Activated T-helper 1 cell treated with Interleukin-2 at 50 U/mL for 16 hours (primary cell): ENCODE data around the gene AGAP9.
"Not testable (repeated sequence)": the region's sequence is repeated elsewhere in the genome, so short reads cannot be mapped to it uniquely, and the experiment has no call there.

ENCODE experiments used
- DNase-seq: peaks from one replicate; pipeline ENCODE4 v3.0.0-alpha.2; 2020; ENCODE audit warnings: low read depth

The AGAP9 gene

GRCh38 chr10:47523475-47523874, at the start of gene AGAP9:
Gene AGAP9 (minus strand): TSS chr10:47523638. CDS start chr10:47523526, 112 bp downstream.
- not testable (repeated sequence) for DNase-seq

- not testable (repeated sequence) for DNase-seq
Observed at GRCh38 chr10:47571138-47571912, 47.9 kb upstream of the AGAP9 start.

DNA sequence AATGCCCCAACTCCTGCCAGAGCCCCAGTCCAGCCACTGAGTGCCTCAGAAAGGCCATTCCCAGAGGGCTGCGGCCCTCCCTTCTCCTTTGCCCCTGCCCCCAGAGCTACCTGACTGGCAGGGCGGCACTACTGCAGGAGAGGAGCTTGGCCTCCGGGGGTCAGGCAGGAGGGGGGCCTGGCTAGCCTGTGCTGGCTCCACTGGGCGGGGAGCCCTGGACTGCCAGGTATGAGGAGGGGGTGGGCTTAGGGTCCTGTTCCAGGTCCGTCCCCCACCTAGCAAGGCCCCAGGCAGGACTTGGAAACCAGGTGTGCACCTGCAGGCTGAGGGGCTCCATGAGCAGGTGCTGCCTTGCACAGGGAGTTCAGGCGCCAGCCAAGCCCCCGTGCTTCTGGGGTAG, 43.3 kb upstream of the AGAP9 start:
- DNase-seq, result not testable (repeated sequence)

DNA sequence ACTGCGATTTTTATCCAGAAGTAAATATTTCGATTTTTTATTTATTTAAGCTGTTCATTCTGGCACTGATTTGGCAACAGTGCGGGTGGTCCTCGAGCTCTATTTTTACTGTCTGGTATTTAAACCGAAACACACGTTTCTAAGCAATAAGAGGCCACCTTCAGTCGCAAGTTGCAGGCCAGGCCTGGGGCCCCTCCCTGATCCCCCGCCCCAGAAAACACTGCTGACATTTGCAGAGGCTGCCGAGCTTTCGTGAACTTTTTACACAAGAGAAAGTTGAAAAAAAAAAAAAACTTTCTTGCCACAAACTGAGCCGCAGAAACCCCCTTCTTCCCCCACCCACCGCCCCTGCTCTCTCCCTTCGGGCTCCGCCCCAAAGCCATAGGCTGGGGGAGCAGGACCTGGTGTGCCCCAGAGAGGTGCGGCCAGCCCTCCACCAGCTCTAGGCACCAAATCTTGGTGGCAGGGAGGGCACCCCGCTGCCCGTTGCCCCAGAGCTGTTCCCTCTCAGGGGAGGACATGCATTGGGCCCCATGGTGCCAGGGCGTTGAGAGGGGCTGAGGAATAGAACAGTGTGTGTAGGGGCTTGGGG, 42.8 kb upstream of the AGAP9 start:
- DNase-seq, result not testable (repeated sequence)

GRCh38 chr10:47565517-47565920, 42.1 kb upstream of the AGAP9 start:
- not testable (repeated sequence) for DNase-seq

DNA sequence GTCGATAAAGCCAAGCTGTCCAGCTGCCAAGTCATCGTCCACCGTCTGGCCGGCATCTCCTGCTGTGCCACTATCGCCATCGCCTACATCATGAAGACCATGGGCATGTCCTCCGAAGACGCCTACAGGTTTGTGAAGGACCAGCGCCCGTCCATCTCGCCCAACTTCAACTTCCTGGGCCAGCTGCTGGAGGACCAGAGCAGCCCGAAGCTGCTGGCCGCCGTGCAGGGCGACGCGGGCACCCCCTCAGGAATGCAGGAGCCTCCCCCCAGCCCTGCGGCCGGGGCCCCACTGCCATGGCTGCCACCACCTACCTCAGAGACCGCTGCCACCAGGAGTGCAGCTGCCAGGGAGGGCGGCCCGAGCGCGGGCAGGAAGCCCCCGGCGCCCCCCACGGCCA, 41.5 kb upstream of the AGAP9 start:
- DNase-seq, result not testable (repeated sequence)

- not testable (repeated sequence) for DNase-seq
Observed at GRCh38 chr10:47564318-47564717, 40.9 kb upstream of the AGAP9 start.

DNA sequence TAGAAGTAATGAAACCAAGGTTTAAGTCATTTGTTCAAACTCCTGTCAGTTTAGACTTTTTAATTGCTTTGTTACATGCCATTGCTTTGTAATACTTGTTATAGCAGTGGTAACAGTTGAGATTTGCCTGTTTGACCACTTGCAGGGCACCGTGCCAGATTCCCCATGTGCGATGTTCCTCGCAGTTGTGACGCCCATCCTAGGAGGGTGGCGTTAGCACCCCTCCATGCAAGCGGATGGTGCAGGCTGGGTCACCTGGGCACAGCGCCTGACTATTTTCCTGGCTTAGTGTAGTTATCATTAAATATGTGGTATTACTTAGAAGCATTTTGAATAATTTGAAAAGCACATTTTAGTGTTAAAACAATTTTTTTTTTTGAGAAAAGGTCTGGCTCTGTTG, 37.0 kb upstream of the AGAP9 start:
- DNase-seq, result not testable (repeated sequence)

DNA sequence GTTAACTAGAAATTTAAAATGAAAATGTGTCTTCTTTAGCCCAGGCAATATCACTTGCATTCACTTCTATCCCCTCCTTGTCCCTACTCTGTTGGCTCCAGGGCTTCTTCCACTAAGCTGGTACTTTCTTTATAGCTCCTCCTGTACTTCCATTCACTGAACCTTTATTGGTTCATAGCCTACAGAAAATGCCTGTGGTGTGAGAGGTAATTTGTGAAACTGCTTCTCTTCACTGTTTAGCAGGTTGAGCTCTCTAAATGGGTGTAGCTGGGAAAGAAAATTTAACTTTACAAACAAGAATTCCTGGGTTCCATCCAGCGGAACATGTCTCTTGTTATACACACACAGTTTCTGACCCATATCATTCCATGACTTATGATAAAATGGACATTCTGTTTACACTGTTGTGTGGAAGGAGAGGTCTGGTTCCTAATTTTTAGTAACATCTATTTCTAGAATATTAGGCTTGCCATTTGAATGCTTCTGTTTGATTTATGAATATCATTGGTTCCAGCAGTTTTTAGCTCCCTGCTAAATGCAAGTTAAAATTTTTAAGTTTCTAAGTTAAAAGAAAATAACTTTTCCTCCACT, 36.4 kb upstream of the AGAP9 start:
- not testable (repeated sequence) for DNase-seq

GRCh38 chr10:47558109-47558508, 34.7 kb upstream of the AGAP9 start:
- not testable (repeated sequence) for DNase-seq

DNA sequence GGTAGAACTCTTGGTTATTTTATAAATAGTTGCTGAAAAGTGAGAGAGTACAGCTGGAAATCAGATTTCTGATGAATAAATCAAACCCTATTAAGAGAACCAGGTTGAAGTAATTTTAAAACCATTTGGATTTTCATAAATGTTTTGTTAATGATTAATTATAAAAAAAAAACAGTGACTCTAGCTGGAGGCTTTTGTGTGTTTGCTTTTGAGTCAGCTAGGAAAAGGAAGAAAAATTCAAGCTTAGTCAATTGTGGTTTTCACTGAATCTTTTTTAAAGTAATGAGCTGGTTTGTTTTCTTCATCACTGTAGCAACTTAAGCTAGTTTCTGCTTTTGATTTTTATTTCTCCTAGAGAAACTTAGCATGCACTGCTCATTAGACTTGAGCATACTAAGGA, 34.2 kb upstream of the AGAP9 start:
- DNase-seq, result not testable (repeated sequence)

DNA sequence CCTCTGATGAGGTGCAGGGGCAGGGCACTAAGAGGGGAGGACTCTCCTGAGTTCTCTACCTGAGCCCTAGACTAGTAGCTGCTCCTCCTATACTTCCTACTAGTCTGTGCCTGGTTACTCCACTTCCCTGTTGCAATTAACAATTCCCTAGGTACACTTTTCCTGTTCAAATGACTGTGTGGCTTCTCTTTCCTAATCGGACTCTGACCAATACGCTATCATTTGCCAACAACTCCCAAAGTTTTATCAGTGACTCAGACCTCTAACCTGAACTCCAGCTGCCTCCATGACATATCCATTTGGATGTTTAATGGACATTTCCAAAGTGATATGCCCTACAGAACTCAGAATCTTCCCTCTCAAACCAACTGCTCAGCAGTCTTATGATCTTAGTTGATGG, 31.9 kb upstream of the AGAP9 start:
- not testable (repeated sequence) for DNase-seq

DNA sequence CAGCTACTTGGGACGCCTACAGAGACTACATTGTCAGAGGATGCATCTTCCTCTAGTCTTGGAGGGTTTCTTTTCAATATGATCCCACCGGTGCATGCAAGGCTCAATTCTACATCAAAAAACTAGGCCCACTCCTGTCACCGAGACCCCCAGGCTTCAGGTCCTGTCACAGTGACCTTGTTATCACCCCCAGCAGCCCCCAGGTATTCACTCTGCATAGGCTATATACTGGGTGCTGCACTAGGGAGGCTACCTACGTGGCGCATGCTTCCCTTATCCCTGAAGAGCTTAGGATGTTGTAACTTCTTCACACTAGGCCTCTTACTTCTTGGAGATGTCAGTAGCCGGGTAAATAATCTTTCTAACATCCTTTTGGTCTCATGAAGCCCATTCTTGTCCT, 31.1 kb upstream of the AGAP9 start:
- not testable (repeated sequence) for DNase-seq

DNA sequence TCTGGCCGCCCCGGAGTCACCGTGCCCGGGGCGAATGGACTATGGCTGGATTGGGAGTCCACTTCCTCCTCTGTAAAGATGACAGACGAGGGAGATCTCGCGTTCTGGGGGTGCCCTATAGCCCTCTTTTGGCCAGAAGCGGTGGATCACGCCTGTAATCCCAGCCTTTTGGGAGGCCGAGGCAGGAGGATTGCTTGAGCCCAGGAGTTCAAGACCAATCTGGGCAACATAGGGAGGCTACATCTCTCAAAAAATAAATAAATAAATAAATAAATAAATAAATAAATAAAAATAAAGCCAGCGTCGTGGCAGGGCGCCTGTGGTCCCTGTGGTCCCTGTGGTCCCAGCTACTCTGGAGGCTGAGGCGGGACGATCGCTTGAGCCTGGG, 30.4 kb upstream of the AGAP9 start:
- DNase-seq, result not testable (repeated sequence)

DNA sequence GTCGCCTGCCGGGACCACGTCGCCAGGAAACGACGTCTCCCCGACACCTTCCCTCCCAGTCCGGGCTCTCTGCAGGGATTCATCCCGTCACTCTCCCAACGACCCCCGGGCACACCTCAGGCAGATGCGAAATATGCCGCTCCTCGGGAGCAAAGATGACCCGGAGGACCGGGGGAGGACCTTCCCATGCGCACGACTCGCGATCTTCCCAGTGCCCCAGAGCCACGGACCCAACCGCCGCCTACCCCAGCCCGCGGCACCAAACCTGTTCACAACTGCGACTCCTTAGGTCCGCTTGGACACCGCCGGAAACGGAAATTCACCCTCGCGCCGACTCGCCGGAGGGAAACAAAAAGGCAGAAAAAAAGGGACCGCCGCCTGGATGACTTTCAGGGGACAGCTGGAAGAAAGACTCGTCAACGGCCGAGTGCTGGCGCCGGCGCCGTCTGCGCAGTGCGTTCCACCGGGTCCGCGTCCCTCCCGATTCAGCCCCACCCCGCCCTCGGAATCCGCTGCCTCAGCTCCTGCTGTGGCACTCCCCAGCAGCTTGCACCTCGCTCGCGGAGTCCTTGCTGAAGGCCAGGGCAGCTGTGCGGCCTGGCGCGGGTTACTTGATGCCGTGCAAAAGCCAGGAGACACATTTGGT, 29.9 kb upstream of the AGAP9 start:
- peak; percentile 62 for DNase-seq

DNA sequence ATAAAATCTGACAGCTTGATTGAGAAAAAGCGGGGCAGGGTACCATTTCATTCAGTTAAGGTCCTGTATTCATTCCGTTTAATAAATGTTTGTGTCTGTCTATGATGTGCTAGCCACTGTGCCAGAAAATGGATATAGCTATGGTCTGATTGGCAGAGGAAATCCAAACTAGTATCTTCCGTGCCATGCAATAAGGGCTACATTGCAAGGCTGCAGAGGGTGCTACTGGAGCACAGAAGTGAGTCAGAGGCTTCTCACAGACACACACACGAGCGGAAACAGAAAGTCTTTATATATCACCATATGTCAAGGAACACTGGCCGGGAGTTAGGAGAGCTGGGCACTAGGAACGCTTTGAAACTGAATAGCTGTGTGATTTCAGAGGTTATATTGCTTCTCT, 29.3 kb upstream of the AGAP9 start:
- not testable (repeated sequence) for DNase-seq

DNA sequence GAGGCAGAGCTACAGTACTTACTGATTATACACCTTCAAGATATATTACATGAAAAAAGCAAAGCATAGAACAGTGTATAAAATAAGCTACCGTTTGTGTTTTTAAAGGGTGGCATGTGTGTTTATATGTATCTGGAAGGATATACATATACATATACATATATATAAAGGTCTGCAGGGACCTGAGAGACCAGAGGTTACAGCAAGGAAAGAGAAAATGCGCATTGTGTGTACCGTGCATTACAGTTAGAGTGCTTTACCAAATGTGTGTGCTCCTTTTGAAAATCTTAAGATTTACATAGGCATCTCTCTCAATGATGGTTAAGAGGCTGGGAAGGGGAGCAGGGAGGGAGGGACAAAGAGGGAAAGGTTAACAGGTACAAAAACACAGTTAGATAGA, 23.8 kb upstream of the AGAP9 start:
- not testable (repeated sequence) for DNase-seq

GRCh38 chr10:47536430-47536829, 13.0 kb upstream of the AGAP9 start:
- DNase-seq, result not testable (repeated sequence)

- DNase-seq, result not testable (repeated sequence)
Observed at GRCh38 chr10:47502313-47502712, 21.1 kb downstream of the AGAP9 start.

DNA sequence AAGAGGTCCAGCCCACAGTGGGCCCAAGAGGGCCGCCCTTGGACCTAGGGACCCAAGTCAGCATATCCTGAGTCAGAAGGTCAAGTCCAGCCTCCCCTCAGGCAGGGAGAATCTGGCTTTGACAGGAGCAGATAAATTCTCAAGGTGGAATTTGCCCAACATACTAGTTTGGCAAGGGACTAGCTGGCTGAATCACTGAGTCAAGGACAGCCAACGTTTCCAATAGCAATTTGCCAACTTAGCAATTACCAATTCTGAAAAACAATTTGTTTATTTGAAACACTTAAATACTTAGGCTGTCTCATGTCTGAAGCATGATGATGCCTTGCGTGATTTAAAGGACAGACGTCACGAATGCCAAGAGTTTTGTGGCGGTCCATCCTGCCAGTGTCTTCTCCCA, 29.2 kb downstream of the AGAP9 start:
- not testable (repeated sequence) for DNase-seq

DNA sequence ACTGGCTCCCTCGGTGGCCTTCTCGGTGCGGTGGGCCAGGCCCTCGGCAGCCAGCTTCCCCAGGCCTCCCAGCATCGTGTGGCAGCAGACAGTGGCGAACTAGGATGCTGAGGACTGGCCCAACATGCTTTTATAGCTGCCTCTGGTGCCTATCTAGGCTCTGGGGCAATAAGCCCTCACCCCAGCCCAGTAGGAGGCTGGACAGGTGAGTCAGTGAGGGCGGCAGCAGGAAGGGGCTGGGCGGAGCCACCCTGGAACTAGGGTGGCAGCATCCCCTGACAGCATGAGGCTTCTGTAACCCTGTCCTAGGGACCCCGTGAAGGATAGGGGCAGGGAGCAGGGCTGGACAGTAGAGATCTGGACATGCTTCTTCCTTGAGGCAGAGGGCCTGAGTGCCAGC, 31.8 kb downstream of the AGAP9 start, which contains the start of gene FAM25G:
TSS of gene FAM25G (minus strand) at position 101 of the 400 bp plus-strand sequence. CDS start at position 75, 26 bp downstream.
- not testable (repeated sequence) for DNase-seq

DNA sequence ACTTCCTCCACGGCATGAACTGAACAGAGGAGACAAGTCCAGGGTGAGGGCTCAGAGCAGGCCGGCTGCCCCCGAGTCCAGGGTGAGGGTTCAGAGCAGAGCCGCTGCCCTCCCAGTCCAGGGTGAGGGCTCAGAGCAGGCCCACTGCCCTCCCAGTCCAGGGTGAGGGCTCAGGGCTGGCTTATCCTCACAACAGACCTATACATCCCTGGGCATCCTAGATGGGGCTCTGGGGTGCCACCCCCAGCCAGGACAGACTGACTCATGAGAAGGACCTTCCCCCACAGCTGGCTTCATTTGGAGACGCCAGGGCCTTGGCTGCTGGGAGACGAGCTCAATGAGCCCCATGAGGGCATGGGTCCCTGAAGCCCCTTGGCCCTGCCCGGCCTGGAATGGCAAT, 33.8 kb downstream of the AGAP9 start:
- not testable (repeated sequence) for DNase-seq
